Stomach (tissue), 9 donors: ENCODE data around the gene ALOX15B. TPM values are rescaled to one million over a fixed set of nuclear protein-coding genes. Genes with fewer than 3 reads are reported as not detected.
"Not testable (repeated sequence)": the region's sequence is repeated elsewhere in the genome, so short reads cannot be mapped to it uniquely, and the experiment has no call there.

ENCODE experiments used
- DNase-seq, 2 donors: peaks; one replicate each; pipeline versions ENCODE4 v3.0.0 to v3.0.0-alpha.2; 2013 to 2019
- H3K27ac ChIP-seq, 5 donors: fragments of 200-600 bp in 4 of 5; sonication (generic) in 4 of 5; one replicate each; pipeline ENCODE4 v1.5.1; 2013 to 2019; ENCODE audit warnings: mild to moderate bottlenecking in 1 of 5, moderate library complexity in 1 of 5
- H3K27me3 ChIP-seq, 3 donors: fragments of 200-600 bp; sonication (generic); one replicate each; pipeline ENCODE4 v1.5.1; 2017 to 2019; ENCODE audit warnings: mixed run types in 1 of 3
- H3K36me3 ChIP-seq, 4 donors: fragments of 200-600 bp; sonication (generic); 1 replicate in 3 of 4; 2 replicates in 1 of 4; pipeline ENCODE4 v1.5.1; 2016 to 2019
- H3K4me1 ChIP-seq, 4 donors: fragments of 200-600 bp; sonication (generic); one replicate each; pipeline ENCODE4 v1.5.1; 2016 to 2019
- H3K4me3 ChIP-seq, 4 donors: fragments of 200-600 bp; sonication (generic) in 3 of 4; one replicate each; pipeline ENCODE4 v1.5.1; 2016 to 2019; ENCODE audit warnings: mild to moderate bottlenecking in 1 of 4
- H3K9me3 ChIP-seq, 4 donors: fragments of 200-600 bp; sonication (generic); one replicate each; pipeline ENCODE4 v1.5.1; 2016 to 2019
- CTCF ChIP-seq, 7 experiments: fragments of 450-650 bp in 4 of 7; fragments of 200-600 bp in 3 of 7; sonication (generic) in 3 of 7; IDR thresholded peaks; one replicate each; pipeline ENCODE4 v1.5.1; 2016 to 2019; ENCODE audit warnings: antibody characterized with exemption in 7 of 7, control low read depth in 2 of 7, mild to moderate bottlenecking in 1 of 7
- EP300 ChIP-seq: sonication (generic); formaldehyde crosslinking; IDR thresholded peaks from one replicate; pipeline ENCODE4 v1.6.1; 2017; ENCODE audit warnings: antibody characterized with exemption
- POLR2A ChIP-seq, 4 donors: fragments of 450-650 bp; IDR thresholded peaks; one replicate each; pipeline ENCODE4 v1.6.1; 2016; ENCODE audit warnings: antibody characterized with exemption in 4 of 4, control low read depth in 2 of 4, mild to moderate bottlenecking in 1 of 4, moderate library complexity in 1 of 4
- POLR2AphosphoS5 ChIP-seq, 3 donors: sonication (generic); formaldehyde crosslinking; IDR thresholded peaks; one replicate each; pipeline ENCODE4 v1.6.1; 2016; ENCODE audit warnings: antibody characterized with exemption in 3 of 3
- WGBS, 5 donors: extraction: QIAGEN DNeasy Blood & Tissue Kit in 3 of 5; methylation state at CpG; one replicate each; pipeline versions ENCODE4 v1.1.5 to v1.1.7; 2013 to 2018; 5-methylcytosine and 5-hydroxymethylcytosine counted together
- intact Hi-C: fragments of 100-400 bp; cut with DNase I; formaldehyde crosslinking; loops from one replicate; pipeline ENCODE4 v1.15.1; 2023; ENCODE audit warnings: low total_unique reads
- polyA plus RNA-seq, 3 donors: library from polyadenylated mRNA; stranded (reverse); fragments of 200-250 nt; gene quantifications; one replicate each; pipeline ENCODE4 v1.2.3, GENCODE V29; 2013
- total RNA-seq, 5 donors: library from RNA; depleted of rRNA; stranded (reverse); fragments of >200 nt; gene quantifications; one replicate each; pipeline versions ENCODE4 v1.1.0 to v1.2.3, GENCODE V29; 2014 to 2016
- donor health status: healthy with polysubstance abuse.
- donor health status: Bipolar disorder and iron deficiency.
- donor health status: healthy.

ALOX15B gene
- total and polyA plus RNA-seq, 8 donors: 1.5 to 10.5 (median 2.9) TPM; not detected in 1

- H3K9me3 ChIP-seq: no peaks in the 10 kb centered on the region
- H3K4me1 ChIP-seq: peaks cover 20 to 68% (median 38%) of the 10 kb centered on the region in 4 donors
- peaks cover 0 to 87% (median 35%) of the 10 kb centered on the region in 3 donors for H3K27me3 ChIP-seq
- TF ChIP-seq EP300: no peak
- TF ChIP-seq CTCF (IDR thresholded peaks at IDR 0.05): peak in 5 of 7 experiments; percentile 55 to 80 (median 71)
- H3K27ac ChIP-seq: no peak overlapping the region
- intact Hi-C loops: no loop called here
- no peaks in the 10 kb centered on the region for H3K36me3 ChIP-seq
- 3 to 7% (median 5%) methylated on average over 10 of the region's 10 CpGs for WGBS, 5 donors
- peak; percentile 64 to 86 for DNase-seq
- no peak overlapping the region for H3K4me3 ChIP-seq
Observed at GRCh38 chr17:8060274-8060673, 21.4 kb downstream of the ALOX15B start.

GRCh38 chr17:8061851-8062250 lies 23.0 kb downstream of the ALOX15B start:
- H3K27ac ChIP-seq, H3K36me3 ChIP-seq, intact Hi-C loops, H3K9me3 ChIP-seq, DNase-seq, H3K4me3 ChIP-seq: not testable (repeated sequence)
- Histone ChIP-seq H3K27me3 (peaks cover 0 to 89% (median 35%) of the 10 kb centered on the region in 3 donors), H3K4me1 (peaks cover 9 to 52% (median 25%) of the 10 kb centered on the region in 4 donors)
- 59 to 71% (median 63%) methylated on average over 8 of the region's 8 CpGs for WGBS, 5 donors

- no peaks in the 10 kb centered on the region for H3K9me3 ChIP-seq
- H3K36me3 ChIP-seq: no peaks in the 10 kb centered on the region
- 19 to 35% (median 25%) methylated on average over 8 of the region's 8 CpGs for WGBS, 5 donors
- no peak for TF ChIP-seq CTCF (IDR thresholded peaks at IDR 0.05)
- no peak for TF ChIP-seq EP300
- no peak for TF ChIP-seq POLR2AphosphoS5 (IDR thresholded peaks at IDR 0.05)
- TF ChIP-seq POLR2A (IDR thresholded peaks at IDR 0.05): no peak
- peaks cover 5 to 46% (median 19%) of the 10 kb centered on the region in 4 donors for H3K4me1 ChIP-seq
- no peak overlapping the region for H3K4me3 ChIP-seq
- intact Hi-C loops: no loop called here
- H3K27me3 ChIP-seq: peaks cover 0 to 88% (median 35%) of the 10 kb centered on the region in 3 donors
- DNase-seq: peak in 1 of 2 donors; percentile 47
- H3K27ac ChIP-seq: no peak overlapping the region
Observed at GRCh38 chr17:8062435-8062806, 23.6 kb downstream of the ALOX15B start.

- Histone ChIP-seq H3K27ac (no peak overlapping the region), H3K36me3 (no peaks in the 10 kb centered on the region), H3K4me1 (peaks cover 5 to 41% (median 14%) of the 10 kb centered on the region in 4 donors), H3K4me3 (no peak overlapping the region), H3K27me3 (peaks cover 0 to 86% (median 35%) of the 10 kb centered on the region in 3 donors), H3K9me3 (no peaks in the 10 kb centered on the region)
- 25 to 44% (median 34%) methylated on average over 15 of the region's 15 CpGs for WGBS, 5 donors
- intact Hi-C loops: no loop called here
- TF ChIP-seq POLR2AphosphoS5 (IDR thresholded peaks at IDR 0.05): no peak
- TF ChIP-seq EP300: no peak
- no peak for TF ChIP-seq POLR2A (IDR thresholded peaks at IDR 0.05)
- no peak for TF ChIP-seq CTCF (IDR thresholded peaks at IDR 0.05)
- DNase-seq: no peak
Observed at GRCh38 chr17:8062807-8063483, 24.1 kb downstream of the ALOX15B start.
